ENCODE measurements around the gene TRRAP. TPM values are rescaled to one million over a fixed set of nuclear protein-coding genes. Genes with fewer than 3 reads are reported as not detected.

Gene TRRAP
- total and polyA plus RNA-seq, 2 of the 4 experiments (the other 2 are of a cell fraction): 12.5 to 18.1 TPM

DNA sequence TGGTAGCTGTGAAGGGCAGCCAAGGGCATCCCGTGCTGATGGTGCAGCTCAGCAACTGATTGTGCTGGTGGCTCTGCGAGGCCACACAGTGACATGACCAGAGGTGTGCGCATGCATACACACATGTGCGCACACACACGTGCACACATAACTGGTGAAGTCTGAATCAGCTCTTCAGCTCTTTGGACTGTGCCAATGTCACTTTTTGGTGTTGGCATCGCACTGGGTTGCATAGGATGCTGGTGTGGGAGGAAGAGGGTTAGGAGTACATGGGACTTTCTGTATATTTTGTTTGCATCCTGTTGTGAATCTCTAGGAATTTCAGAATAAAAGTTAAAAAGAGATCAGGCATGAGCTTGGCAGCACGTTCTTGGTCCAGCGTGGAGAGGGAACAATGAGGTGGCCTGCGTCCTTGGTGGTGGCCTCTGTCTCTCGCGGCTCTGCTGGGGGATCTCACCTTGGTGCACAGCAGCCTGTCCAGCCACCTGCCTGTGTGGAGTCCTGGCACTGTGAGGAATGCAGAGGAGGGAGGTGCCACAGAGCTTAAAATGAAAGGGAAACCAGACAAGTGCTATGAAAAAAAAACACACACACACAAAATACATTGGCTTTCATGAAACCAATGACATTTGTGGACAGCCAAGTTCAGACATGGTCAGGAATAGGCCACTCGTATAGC, 124.0 kb downstream of the TRRAP start:
- H3K79me1 ChIP-seq (ENCODE audit: low read depth in 1 of 2, low read length in 2 of 2): peaks cover 2 to 6% of the 10 kb centered on the region in 2 experiments; a peak in 2 of 4 replicates
- no peak overlapping the region for H2BK15ac ChIP-seq (ENCODE audit: low read depth, low read length)

More for the DNA sequence above, 124.0 kb downstream of the TRRAP start:
- no peak overlapping the region for H2BK5ac ChIP-seq (ENCODE audit: low read depth, low read length, poor library complexity, severe bottlenecking)
- H3K4ac ChIP-seq (ENCODE audit: low read depth, low read length): no peak overlapping the region
- H2AFZ ChIP-seq (replicated peaks; ENCODE audit: low read length, poor library complexity): no peak overlapping the region
- no peak overlapping the region for H4K8ac ChIP-seq (ENCODE audit: low read depth in 2 of 2, low read length in 2 of 2)
- in situ Hi-C loops (cut with MboI; ENCODE audit: low sequenced_read_pairs) (no loop called here), intact Hi-C loops (cut with micrococcal nuclease) (no loop called here), dilution Hi-C loops (cut with HindIII; ENCODE audit: low sequenced_read_pairs, unreplicated experiment) (no loop called here)
- H3K56ac ChIP-seq (ENCODE audit: extremely low read depth, insufficient read depth, low read length): no peak overlapping the region
- no peak overlapping the region for H2AK5ac ChIP-seq (ENCODE audit: low read depth, low read length)
- POLR2A ChIA-PET (ENCODE audit: unreplicated experiment): interaction anchor here (0.5 kb wide), 1 partner anchor 1029 kb away, joined by 7 read pairs; no protein-coding TSS in a partner anchor
- WGBS, 2 experiments (ENCODE audit: extremely low coverage in 2 of 2, insufficient read length in 1 of 2): 94% methylated on average over 6 of the region's 12 CpGs; no CpG with 5 or more reads in 1 of the 2 experiments
- H2BK120ac ChIP-seq (ENCODE audit: low read depth, low read length): no peak overlapping the region
- DNase-seq (no peak), ATAC-seq (ENCODE audit: low read depth) (no peak)
- H3K36me3 ChIP-seq (ENCODE audit: control insufficient read depth, insufficient read depth, low read length): peaks cover 77% of the 10 kb centered on the region
- H3K4me1 ChIP-seq (ENCODE audit: control insufficient read depth, insufficient read depth, low read length): no peaks in the 10 kb centered on the region
- H4K5ac ChIP-seq (ENCODE audit: low read depth, low read length): no peak overlapping the region
- no peak overlapping the region for H3K27ac ChIP-seq (ENCODE audit: insufficient read depth, low read length)
- H3K27me3 ChIP-seq (ENCODE audit: control insufficient read depth, insufficient read depth, low read length): no peaks in the 10 kb centered on the region
- no peak overlapping the region for H3K4me3 ChIP-seq (ENCODE audit: insufficient read depth, low read depth, low read length)
- H3K14ac ChIP-seq (replicated peaks; ENCODE audit: low read depth, low read length): no peak overlapping the region
- no peak overlapping the region for H3K9ac ChIP-seq (ENCODE audit: low read depth, low read length)
- H3K9me1 ChIP-seq (ENCODE audit: insufficient read depth, low read length): peaks cover 3% of the 10 kb centered on the region; the same call in 1 of the 2 replicates
- no peaks in the 10 kb centered on the region for H3K9me3 ChIP-seq (ENCODE audit: control insufficient read depth, insufficient read depth, low read length)
- no peak overlapping the region for H3K23ac ChIP-seq (ENCODE audit: low read depth, low read length)
- H2BK20ac ChIP-seq (ENCODE audit: low read depth, low read length): no peak overlapping the region
- H4K20me1 ChIP-seq (ENCODE audit: insufficient read depth, low read length): 0 out of 2 replicates have a peak, but pooled peaks cover 2% of the 10 kb centered on the region
- H3K18ac ChIP-seq (ENCODE audit: low read depth, low read length): no peak overlapping the region
- no peak overlapping the region for H4K91ac ChIP-seq (ENCODE audit: insufficient read depth, low read depth, low read length)
- CTCF ChIA-PET: interaction anchor here (0.5 to 0.7 kb wide), 2 partner anchors 16 to 389 kb away, joined by 3 to 7 read pairs; no protein-coding TSS in a partner anchor
- no peak overlapping the region for H3K4me2 ChIP-seq (ENCODE audit: low read depth, low read length)
- H2AK9ac ChIP-seq (replicated peaks; ENCODE audit: low read depth, low read length, poor library complexity): no peak overlapping the region
- no TSS peak for BruUV-seq (replicated peaks)
- TF ChIP-seq NFE2L2 (IDR thresholded peaks at IDR 0.05; ENCODE audit: low read depth, low read length): no peak
- no peak for TF ChIP-seq RFX5 (IDR thresholded peaks at IDR 0.05; ENCODE audit: low read depth, low read length)
- no peak for TF ChIP-seq SMC3 (IDR thresholded peaks at IDR 0.05; ENCODE audit: low read depth, low read length)
- TF ChIP-seq POLR2A (IDR thresholded peaks at IDR 0.05; ENCODE audit: low read depth, low read length): no peak
- no peak for TF ChIP-seq CEBPB (IDR thresholded peaks at IDR 0.05; ENCODE audit: low read depth, low read length)
- TF ChIP-seq RCOR1 (IDR thresholded peaks at IDR 0.05; ENCODE audit: insufficient replicate concordance, low read length): no peak
- no peak for TF ChIP-seq BHLHE40 (IDR thresholded peaks at IDR 0.05; ENCODE audit: low read depth, low read length)
- TF ChIP-seq RAD21 (IDR thresholded peaks at IDR 0.05; ENCODE audit: low read length): no peak
